Esophagus mucosa (tissue), 1 donor: ENCODE results near the gene PSMA6. TPM values are rescaled to one million over a fixed set of nuclear protein-coding genes. Genes with fewer than 3 reads are reported as not detected.
"Not testable (repeated sequence)": the region's sequence is repeated elsewhere in the genome, so short reads cannot be mapped to it uniquely, and the experiment has no call there.

ENCODE experiments used
- ATAC-seq: fragments of 200-7000 bp; cut with Tn5 transposase; one replicate; pipeline ENCODE4 v1.9.1; 2020
- total RNA-seq: library from RNA; stranded (reverse); gene quantifications from one replicate; pipeline ENCODE4 v1.2.4, GENCODE V29; 2023
- donor health status: DM: yes; HTN: yes; CAD: no.

Gene PSMA6
- total RNA-seq: 188 TPM

DNA sequence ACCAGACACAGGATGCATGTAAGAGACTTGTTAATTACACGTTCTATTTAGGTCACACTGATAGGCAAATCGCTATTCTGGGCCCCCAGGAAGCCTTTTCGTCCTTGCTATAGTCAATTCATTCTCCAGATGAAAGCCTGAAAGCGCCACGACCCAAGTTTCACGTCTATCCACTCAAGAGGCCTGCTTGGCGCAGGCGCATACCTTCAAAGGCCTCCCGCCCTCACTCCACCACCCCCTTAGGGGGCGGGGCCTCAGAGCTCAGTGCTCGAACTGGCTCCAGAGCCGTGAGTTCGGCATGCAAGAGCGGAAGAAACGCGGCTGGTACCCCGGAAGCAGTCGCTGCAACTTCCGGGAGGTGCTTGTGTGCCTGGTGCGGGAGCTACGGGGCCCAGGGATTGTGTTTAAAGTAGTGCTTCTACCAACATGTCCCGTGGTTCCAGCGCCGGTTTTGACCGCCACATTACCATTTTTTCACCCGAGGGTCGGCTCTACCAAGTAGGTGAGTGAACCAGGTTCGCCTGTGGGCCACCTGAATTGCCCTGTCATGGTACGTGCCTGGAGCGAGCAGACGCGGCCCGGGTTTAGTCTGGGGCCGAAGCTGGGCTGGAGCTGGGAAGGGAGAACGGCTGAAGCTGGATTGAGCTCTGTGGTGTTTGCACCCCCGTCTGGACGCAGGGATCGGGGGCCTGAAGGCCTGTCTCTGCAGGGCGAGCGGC is at the start of gene PSMA6:
Gene PSMA6, plus strand, starts transcription at position 332 of the 719 bp plus-strand sequence. Its CDS starts 95 bp downstream, at position 427.
- peak; percentile 99 for ATAC-seq

- no peak for ATAC-seq
These were observed 49.4 kb upstream of the PSMA6 start for GRCh38 chr14:35242599-35243311.

DNA sequence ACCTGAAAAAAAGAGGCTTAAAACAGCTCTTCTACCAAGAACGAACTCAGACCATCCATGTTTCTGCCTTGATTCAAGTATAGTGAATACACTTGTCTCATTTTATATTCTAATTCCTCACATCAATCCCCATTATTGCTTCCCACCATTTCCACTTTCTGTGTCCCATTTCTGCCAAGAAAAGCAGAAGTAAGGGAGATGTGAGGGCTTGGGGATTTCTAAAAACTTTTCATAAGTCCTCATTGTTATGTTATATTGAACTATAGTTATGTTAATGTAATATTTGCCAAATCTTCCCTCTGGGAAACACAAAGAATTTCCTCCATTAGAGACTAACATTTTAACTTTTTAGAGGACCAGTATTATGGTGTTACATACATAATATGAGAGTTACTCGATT is 48.2 kb upstream of the PSMA6 start:
- no peak for ATAC-seq

GRCh38 chr14:35244542-35244941 is 47.6 kb upstream of the PSMA6 start:
- no peak for ATAC-seq

DNA sequence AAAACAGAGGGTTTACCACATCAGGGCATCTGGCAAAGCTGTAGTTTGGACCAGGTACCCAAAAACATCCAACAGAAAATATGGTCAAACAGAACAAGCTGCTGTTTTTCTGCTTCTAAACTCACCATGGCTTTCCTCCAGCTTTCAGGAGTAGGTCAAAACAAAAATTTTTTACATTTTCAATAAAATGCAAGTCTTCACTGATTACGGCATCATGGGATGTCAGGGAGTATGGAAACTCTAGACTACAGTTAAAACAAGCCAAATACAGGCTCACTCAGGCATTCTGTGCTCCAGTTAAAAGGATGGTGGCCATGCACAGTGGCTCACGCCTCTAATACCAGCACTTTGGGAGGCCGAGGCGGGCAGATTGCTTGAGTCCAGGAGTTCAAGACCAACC is 47.1 kb upstream of the PSMA6 start:
- ATAC-seq: no peak

DNA sequence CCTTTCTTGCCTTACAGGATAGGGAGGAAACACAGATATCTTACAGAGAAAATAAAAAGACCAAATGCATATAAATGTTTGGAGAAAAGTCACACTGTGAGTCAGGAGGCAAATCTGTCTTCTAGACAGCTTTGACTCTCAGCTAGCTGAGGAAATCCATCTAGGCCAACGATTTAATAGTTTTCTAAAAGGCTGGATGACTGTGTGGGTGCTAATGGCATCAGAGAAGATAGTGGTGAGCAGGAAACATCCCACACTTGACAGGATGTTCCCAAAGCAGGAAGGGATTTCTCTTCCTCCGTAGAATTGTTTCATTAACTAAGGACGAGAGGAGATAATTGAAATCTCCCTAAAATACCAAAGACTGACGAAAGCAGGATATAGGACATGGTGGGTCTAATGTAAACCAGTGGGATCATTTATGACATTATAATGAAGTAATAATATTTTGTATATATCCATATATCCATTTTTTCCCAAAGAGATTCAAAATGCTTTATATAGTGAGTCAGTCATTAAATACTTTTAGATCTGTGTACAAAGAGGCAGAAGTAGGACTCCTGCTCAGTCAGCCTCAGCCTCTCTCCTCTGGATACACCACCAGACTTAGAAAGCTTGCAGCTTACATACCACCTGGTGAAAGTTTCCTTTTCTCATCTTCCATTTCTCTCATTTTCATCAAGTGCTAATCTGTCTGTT is 44.3 kb upstream of the PSMA6 start:
- ATAC-seq: no peak

DNA sequence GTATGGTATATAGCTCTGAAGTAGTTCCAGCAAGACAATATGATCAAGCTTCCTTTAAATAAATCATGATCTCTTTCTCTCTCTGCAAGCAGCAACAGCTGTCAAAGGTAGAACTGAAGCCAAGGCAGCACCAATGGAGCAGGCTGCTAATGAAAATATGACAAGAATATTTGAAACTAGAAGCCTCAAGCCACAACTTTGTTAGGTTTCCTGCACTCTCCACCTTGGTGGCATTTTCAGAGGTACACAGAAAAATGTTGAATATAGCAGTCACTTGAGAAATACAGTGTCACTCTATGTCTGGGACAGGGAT is 43.8 kb upstream of the PSMA6 start:
- ATAC-seq: no peak

DNA sequence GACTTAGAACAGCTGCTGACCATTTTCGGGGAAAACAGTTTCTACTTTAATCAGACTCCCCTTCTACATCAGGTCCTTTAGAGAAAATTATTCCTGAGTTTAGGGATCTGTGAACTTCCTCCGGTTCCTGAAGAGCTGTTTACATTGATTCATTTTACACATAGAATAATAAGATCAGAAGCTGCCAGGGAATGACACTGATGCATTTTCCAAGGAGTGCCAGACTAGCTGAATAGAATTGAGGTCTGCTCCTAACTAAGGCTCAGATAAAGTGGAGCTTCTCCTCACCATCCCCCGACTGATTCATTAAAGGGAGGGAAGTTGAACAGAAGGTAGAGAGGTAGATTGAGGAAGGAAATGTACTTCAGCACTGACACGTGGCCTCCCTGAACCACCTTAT is 41.9 kb upstream of the PSMA6 start:
- no peak for ATAC-seq

- ATAC-seq: no peak
These were observed 39.7 kb upstream of the PSMA6 start for GRCh38 chr14:35252451-35252868.

GRCh38 chr14:35253056-35253455 is 39.1 kb upstream of the PSMA6 start:
- ATAC-seq: not testable (repeated sequence)

DNA sequence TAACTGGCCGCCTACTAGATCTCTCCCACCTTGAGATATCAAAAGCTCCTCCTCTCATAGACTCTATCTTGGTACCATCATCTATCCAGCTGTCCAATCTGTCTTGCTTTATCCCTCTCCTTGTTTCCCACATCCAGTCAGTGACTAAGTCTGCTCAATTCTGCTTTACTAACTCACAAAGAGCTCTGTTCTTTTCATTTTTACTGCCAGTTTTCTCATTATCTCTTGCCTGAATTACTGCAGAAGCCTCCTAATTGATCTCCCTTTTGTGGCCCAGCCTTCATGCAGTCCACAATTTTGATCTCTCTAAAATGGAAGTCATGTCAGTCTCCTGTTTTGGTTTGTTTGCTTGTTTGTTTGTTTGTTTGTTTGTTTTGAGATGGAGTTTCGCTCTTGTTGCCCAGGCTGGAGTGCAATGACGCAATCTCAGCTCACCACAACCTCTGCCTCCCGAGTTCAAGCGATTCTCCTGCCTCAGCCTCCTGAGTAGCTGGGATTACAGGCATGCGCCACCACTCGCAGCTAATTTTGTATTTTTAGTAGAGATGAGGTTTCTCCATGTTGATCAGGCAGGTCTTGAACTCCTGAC is 38.1 kb upstream of the PSMA6 start:
- not testable (repeated sequence) for ATAC-seq

DNA sequence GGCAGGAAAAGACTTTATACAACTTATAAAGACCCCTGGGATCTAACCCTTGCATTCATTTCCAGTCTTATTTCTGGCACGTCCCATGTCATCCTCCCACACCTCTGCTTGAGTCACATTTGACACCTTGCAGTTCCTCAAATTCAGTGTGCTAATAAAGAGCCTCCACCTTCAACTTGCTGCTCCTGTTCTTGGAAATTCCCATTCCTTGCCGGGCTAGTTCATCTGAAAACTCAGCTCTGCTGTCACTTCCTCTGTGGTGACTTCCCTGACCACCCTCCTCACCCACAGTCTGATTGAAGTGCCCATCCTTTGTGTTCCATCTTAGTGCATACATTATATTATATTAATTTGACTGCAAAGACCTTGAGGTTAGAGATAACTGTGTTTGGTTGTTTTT is 37.4 kb upstream of the PSMA6 start:
- peak; percentile 78 for ATAC-seq

DNA sequence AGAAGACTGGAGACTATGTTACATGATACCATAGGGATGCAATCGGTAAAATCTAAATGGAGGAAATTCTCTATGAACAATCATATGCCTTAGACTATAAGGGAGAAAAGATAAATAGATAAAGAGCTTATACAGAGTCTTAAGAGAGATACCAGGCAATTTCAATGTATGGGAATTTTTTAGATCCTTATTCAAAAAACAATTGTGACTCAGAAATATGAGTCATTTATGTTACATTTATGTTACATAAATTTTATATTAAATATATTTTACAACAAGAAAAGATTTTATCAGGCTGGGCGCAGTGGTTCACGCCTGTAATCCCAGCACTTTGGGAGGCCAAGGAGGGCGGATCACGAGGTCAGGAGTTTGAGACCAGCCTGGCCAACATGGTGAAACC is 36.5 kb upstream of the PSMA6 start:
- no peak for ATAC-seq

DNA sequence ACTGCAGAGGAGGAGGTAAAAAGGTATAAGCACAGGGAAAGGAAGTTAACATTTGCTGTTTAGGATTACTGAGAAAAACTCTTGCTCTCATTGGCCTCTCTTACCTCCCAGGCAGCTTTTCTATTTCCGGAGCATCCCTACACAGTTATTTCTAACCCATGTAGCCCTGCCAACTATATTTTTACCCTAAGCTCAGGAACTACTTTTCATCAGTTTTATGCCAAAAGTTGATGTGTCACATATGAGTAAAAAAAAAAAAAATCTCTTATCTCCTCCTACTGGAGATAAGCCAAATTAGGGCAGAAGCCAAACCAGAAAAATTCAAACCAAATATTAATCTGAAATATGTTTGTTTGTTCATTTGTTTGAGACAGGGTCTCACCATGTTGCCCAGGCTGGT is 34.4 kb upstream of the PSMA6 start:
- no peak for ATAC-seq

GRCh38 chr14:35258420-35258819 is 33.8 kb upstream of the PSMA6 start:
- no peak for ATAC-seq

GRCh38 chr14:35261774-35262173 is 30.4 kb upstream of the PSMA6 start:
- no peak for ATAC-seq

- ATAC-seq: no peak
These were observed 29.7 kb upstream of the PSMA6 start for GRCh38 chr14:35262436-35262835.

DNA sequence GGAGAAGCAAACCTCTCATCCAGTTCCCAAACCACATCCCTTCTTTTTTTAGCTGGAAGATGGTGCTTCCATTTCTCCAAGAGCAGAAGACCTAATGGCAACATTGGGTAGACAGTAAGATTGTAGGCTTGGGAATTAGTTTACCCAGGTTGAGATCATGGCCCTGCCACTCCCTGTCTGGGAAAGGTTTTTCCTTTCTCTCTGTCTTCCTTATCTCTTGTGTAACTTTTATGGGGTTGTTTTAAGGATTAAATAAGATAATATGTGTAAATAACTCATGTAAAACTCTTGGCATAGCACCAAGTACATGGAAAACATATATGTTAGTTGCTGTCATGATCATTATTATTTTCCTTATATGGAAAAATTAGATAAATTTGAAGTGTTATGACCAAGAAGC is 23.2 kb upstream of the PSMA6 start:
- no peak for ATAC-seq

DNA sequence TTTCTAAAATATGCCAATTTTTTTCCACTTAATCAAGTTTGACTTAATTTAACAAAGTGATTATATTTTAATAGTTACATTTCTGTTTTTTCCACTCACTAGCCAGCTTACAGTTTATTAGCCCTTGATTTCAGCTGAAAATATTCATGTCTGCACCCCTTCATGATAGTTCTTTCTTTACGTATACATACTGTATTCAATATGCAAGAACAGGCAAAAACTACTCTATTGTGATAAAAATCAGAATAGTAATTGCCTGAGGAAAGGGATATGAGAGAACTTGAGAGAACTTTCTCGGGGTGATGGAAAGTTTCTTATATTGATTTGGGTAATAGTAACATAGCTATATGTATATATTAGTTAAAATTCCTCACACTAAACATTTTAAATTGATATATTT is 17.4 kb upstream of the PSMA6 start:
- ATAC-seq: no peak

GRCh38 chr14:35277179-35277578 is 15.0 kb upstream of the PSMA6 start:
- no peak for ATAC-seq

- ATAC-seq: no peak
These were observed 12.8 kb upstream of the PSMA6 start for GRCh38 chr14:35279369-35279768.

DNA sequence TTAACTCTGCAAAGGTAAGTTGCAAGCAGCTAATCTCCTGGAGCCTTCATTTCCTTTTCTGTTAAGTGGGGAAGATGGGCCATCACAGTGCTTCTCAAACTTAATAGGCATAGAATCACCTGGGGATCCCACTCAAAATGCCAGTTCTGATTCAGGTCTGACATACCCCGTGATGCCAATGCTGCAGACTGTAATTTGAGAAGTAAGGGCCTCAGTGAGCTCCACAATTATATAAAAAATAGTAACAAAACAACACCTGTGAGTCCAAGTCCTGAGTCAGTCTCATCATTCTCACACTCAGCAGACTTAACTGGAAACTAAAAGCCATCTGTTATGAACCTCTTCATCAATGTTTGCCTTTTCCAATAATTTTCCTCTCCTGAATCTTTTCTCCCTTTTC is 10.8 kb upstream of the PSMA6 start:
- ATAC-seq: no peak

- ATAC-seq: no peak
These were observed 7.7 kb upstream of the PSMA6 start for GRCh38 chr14:35284506-35284905.
